HepG2 (cell line): Measurements from ENCODE around the gene SALL2. TPM values are rescaled to one million over a fixed set of nuclear protein-coding genes. Genes with fewer than 3 reads are reported as not detected.
A peak's percentile ranks its signal among the peaks of the same experiment; 100 is the strongest.

Source experiments
- ELF1 ChIP-seq: sonication (generic); formaldehyde crosslinking; IDR thresholded peaks from 2 replicates; pipeline ENCODE4 v1.4.0; 2020; ENCODE audit warnings: missing genetic modification reagents
- FOXM1 ChIP-seq: sonication (generic); formaldehyde crosslinking; IDR thresholded peaks from 2 replicates; pipeline ENCODE4 v1.5.0; 2020; ENCODE audit warnings: missing genetic modification reagents
- GPN1 ChIP-seq: sonication (generic); formaldehyde crosslinking; IDR thresholded peaks from 2 replicates; pipeline ENCODE4 v1.5.1; 2020; ENCODE audit warnings: missing genetic modification reagents, borderline replicate concordance
- HOXD1 ChIP-seq: sonication (generic); formaldehyde crosslinking; IDR thresholded peaks from 2 replicates; pipeline ENCODE4 v1.5.0; 2020; ENCODE audit warnings: missing genetic modification reagents
- IRF9 ChIP-seq: sonication (generic); formaldehyde crosslinking; IDR thresholded peaks from 2 replicates; pipeline ENCODE4 v1.8.0; 2022; ENCODE audit warnings: missing genetic modification reagents, mild to moderate bottlenecking, borderline replicate concordance
- SRSF1 ChIP-seq: fragments of 200-400 bp; formaldehyde crosslinking; optimal IDR thresholded peaks from 2 replicates; pipeline ENCODE3; 2017; ENCODE audit warnings: mild to moderate bottlenecking, low read depth, low read length, moderate library complexity
- TAF15 ChIP-seq: fragments of 200-400 bp; formaldehyde crosslinking; IDR thresholded peaks from one replicate; pipeline ENCODE4 v1.6.1; 2018; ENCODE audit warnings: mild to moderate bottlenecking, low read depth, low read length; ENCODE audit not compliant: poor library complexity, severe bottlenecking
- TEAD3 ChIP-seq: optimal IDR thresholded peaks from 2 replicates; pipeline ENCODE3; 2016; ENCODE audit warnings: borderline replicate concordance
- ZHX2 ChIP-seq, 2 experiments: sonication (generic) in 1 of 2; formaldehyde crosslinking in 1 of 2; IDR thresholded peaks; 2 replicates each; pipeline versions ENCODE4 v1.6.1 to v1.9.0; 2014 to 2022; ENCODE audit warnings: antibody characterized with exemption in 1 of 2, borderline replicate concordance in 1 of 2, inconsistent platforms in 1 of 2, low read depth in 1 of 2, missing genetic modification reagents in 1 of 2
- ZNF296 ChIP-seq: sonication (generic); formaldehyde crosslinking; conservative IDR thresholded peaks from 2 replicates; pipeline ENCODE4 v1.5.0; 2020; ENCODE audit warnings: mild to moderate bottlenecking, missing genetic modification reagents
- ZNF362 ChIP-seq: sonication (generic); formaldehyde crosslinking; IDR thresholded peaks from 2 replicates; pipeline ENCODE4 v1.4.0; 2020; ENCODE audit warnings: missing genetic modification reagents, mild to moderate bottlenecking, borderline replicate concordance
- ZNF646 ChIP-seq: sonication (generic); formaldehyde crosslinking; IDR thresholded peaks from 2 replicates; pipeline ENCODE4 v1.9.0; 2021; ENCODE audit warnings: mild to moderate bottlenecking, missing genetic modification reagents
- polyA plus RNA-seq, 8 experiments: library from polyadenylated mRNA; depleted of rRNA in 3 of 8; stranded (reverse) in 7 of 8; unstranded in 1 of 8; fragments of >200 nt; fragmentation: Illumina TruSeq in 4 of 8; extraction: Trizol in 4 of 8; gene quantifications; 2 replicates each; pipeline versions ENCODE4 v1.2.1 to v1.2.3, GENCODE V29; 2011 to 2016; ENCODE audit warnings: low read depth in 4 of 8, missing spikeins in 1 of 8, mixed read lengths in 1 of 8; ENCODE audit not compliant: insufficient read depth in 1 of 8
- total RNA-seq, 5 experiments: library from RNA; depleted of rRNA; stranded (reverse); fragments of >200 nt; fragmentation: Illumina TruSeq; extraction: Trizol; gene quantifications; 2 replicates each; pipeline ENCODE4 v1.2.3, GENCODE V29; 2016; ENCODE audit warnings: low read depth in 1 of 5

SALL2 gene
- total and polyA plus RNA-seq, 2 of the 13 experiments (the other 11 are each of a cell fraction or from before 2014, with no cell fraction given), result 4.9 to 5.8 TPM

- TF ChIP-seq ZNF646 (CRISPR knock-in tag) (peak; percentile 23; the same call in 1 of the 2 replicates), ZNF296 (no peak), HOXD1 (peak; percentile 65; the same call in 1 of the 2 replicates), ZHX2 (IDR thresholded peaks at IDR 0.05; ENCODE audit: low read depth) (peak; percentile 52; the same call in 1 of the 2 replicates), ZHX2 (CRISPR knock-in tag; IDR thresholded peaks at IDR 0.05; ENCODE audit: borderline replicate concordance) (no peak), FOXM1 (CRISPR knock-in tag) (no peak), TAF15 (no peak), TEAD3 (peak; percentile 85), SRSF1 (no peak), IRF9 (CRISPR knock-in tag) (no peak), ZNF362 (CRISPR knock-in tag) (no peak), GPN1 (no peak), ELF1 (peak; percentile 68; the same call in 1 of the 2 replicates)
Observed at GRCh38 chr14:21528381-21529348, 2.5 kb upstream of the SALL2 start (continued).
